HG02973 (cell line): ENCODE data around the gene N4BP3.
"Not testable (repeated sequence)": the region's sequence is repeated elsewhere in the genome, so short reads cannot be mapped to it uniquely, and the experiment has no call there.

ENCODE experiments used
- ATAC-seq: cut with Tn5 transposase; IDR thresholded peaks from one replicate; pipeline ENCODE4 v1.9.1; 2021; ENCODE audit warnings: moderate library complexity; ENCODE audit not compliant: unreplicated experiment

The N4BP3 gene

DNA sequence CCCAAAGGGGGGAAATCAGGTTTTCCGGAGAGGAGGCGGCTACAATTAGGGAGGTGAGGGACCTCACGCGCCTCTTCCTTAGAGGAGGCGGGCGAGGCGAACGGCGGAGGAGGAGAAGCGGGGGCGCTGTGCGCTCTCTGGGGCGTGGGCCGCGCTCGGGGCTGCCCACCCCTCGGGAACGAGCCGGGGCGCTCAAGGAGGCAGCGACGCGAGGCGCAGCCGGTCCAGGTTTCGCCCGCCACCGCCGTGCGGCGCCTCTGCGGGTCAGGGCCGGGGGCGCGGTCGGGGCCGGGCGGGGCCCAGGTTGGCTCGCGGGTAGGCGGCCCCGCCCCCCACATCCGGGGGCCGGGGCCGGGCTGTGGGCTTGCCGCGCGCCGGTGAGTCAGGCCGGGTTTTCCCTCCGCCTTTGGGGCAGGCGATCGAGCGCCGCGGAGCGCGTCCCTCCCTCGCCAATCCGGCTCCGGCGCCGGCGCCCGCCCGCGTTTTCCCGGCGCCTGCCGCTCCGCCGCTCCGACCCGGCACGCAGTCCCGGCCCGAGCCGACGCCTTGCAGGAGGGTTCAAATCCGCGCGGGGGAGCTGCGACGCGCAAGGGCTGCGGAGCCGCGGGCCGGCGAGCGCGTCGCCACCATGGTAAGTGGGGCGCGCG lies at the start of gene N4BP3:
Gene N4BP3, plus strand, starts transcription at position 392 of the 647 bp plus-strand sequence. CDS start 6,052 bp downstream, outside the sequence.
- ATAC-seq = peak; percentile 54

DNA sequence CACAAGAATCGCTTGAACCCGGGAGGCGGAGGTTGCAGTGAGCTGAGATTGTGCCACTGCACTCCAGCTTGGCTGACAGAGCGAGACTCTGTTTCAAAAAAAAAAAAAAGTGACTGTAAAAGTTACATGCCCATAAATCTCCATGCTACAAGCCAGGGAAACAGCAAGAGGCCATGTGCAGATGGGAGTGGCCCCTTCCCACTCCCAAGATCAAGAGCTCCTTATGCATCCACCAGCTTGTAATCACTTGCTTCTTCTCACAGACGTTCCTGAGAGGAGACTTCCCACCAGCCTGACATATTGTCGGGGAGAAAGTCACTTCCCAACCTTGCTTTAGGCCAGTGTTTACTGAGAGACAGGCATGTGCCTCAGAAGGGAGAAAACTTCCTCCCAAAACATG lies 45.6 kb upstream of the N4BP3 start:
- ATAC-seq = no peak

- ATAC-seq = no peak
These were observed 45.0 kb upstream of the N4BP3 start for GRCh38 chr5:178068293-178068692.

GRCh38 chr5:178069909-178070308 lies 43.4 kb upstream of the N4BP3 start:
- ATAC-seq = no peak

DNA sequence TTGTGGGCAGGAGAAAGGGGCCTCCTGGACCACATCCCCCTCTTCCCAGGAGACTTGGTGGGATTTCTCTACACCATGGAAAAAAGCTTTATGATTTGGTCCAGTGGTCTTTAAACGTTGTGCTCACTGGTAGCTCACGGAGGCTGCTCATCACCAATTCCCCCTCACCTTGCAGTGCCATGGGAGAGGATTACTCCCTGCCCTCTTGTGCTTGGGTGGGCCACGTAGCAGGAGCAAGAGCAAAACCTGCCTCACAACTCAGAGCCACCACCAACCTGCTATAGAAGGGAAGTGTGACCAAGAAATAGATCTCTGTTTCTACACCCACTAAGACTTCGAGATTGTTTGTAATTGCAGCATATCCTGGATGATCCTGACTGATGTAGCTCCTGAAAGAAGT lies 42.2 kb upstream of the N4BP3 start:
- no peak for ATAC-seq

- no peak for ATAC-seq
These were observed 40.6 kb upstream of the N4BP3 start for GRCh38 chr5:178072749-178073148.

DNA sequence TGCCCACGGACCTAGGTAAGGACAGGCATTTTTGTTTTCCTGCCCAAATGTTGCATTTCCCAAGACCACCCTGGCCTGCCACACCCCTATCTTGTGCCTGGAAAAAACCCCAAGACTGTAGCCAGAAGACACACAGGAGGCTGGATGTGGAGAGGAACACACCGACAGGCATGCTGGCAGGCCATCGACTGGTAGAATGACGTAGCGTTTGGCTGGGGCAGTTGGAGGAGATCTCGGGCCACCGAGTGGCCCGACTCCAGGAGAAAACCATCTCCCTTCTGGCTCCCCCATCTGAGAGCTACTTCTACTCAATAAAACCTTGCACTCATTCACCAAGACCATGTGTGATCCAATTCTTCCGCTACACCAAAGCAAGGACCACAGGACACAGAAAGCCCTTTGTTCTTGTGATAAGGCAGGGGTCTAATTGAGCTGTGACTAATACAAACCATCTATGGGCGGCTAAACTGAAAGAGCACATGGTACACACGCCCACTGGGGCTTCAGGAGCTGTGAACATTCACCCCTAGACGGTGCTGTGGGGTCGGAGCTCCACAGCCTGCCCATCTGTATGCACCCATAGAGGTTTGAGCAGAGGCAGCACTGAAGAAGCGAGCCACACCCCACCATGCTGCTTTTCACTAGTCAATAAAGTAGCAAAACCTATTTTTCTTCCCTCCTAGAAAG lies 38.9 kb upstream of the N4BP3 start:
- peak; percentile 65 for ATAC-seq

GRCh38 chr5:178076965-178077364 lies 36.4 kb upstream of the N4BP3 start:
- not testable (repeated sequence) for ATAC-seq

GRCh38 chr5:178077751-178078150 lies 35.6 kb upstream of the N4BP3 start:
- ATAC-seq = no peak

DNA sequence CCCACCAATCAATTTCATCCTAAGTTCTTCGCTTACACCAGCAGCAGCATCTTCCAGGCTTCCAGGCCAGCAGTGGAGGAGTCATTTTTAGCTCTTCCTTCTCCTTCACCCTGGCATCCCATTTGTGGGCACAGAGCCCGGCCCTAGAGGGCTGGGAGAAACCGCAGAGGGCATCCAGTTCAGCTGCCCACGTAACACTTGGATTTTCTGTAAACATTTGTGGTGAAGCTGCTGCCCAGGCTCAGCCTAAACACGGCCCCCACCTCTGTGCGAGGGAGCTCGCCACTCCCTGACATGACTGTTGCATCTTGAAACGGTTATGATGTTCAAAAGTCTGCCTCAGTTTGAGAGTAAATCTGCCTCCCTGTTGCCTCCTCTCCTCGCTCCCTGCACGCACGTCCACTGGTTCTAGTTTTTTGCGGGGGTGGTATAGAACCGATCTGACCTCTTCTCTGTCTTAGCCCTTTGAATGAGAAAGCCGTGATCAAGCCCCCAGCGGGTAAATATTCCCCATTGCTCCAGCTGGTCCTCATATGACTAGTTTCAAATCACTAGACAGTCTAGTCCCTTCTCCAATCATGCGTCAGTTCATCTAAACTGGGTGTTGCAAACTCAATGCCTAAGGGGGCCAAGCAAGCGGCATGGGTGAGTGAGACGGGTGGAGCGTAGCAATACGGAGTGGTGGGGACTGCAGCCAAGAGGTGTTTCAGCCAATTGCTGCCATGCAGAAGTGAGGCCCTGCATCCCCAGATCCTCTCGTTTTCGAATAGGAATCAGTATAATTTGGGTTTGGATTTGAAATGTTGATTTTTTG lies 34.9 kb upstream of the N4BP3 start:
- no peak for ATAC-seq

- ATAC-seq = no peak
These were observed 33.3 kb upstream of the N4BP3 start for GRCh38 chr5:178080056-178080455.

DNA sequence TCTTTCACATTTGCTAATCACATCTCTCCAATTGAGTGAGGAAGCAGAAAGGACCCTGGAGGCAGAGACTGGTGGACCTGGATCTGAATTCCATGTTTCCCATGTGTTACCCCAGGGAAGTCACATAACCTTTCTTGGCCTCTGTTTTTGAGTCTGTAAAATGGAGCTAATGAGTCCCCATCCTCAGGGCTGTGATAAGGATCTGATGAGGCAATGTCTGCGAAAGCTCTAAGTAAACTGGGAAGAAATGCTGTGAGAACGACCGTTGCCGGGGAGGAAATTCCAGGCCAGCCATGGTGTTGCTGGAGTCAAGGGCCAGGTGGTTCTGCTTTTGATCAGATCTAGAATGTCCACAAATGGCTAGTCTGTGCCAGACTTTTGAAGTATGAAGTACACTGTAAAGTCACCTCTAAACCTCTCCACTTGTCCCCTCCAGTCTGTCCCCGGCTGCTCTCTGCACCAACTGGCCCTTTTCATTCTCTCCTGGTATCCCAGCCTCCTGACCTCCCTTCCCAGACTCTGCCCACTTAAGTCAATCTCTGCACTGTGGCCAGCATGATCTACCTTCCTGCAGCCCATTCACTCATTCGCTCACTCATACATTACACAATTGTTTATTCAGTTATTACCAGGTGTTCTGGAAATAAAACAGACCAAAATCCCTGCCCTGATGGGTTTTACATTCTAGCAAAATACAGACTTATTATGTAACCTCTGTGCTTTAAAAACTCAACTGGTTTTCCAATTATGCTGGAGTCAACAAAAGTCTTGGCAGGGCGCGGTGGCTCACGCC lies 32.5 kb upstream of the N4BP3 start:
- ATAC-seq = no peak

GRCh38 chr5:178081571-178082243 lies 31.6 kb upstream of the N4BP3 start:
- no peak for ATAC-seq

DNA sequence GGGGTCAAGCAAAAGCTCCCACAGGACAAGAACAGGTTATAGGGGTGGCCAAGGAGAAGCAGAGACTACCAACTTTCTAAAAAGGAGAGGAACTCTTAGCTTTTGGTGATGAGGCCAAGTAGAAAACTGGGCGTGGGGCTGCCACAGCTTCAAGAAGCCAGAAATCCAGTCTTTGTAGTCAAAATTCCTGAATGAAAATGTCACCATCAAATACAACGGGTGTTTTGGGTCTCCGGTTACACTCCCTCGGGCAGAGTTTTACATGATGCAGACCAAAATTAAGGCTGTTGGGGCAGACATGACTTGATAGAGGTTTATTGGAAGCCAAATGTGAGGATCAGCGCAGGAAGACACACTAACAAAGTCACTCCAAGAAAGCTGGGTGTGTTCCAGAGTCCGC lies 29.4 kb upstream of the N4BP3 start:
- no peak for ATAC-seq

GRCh38 chr5:178085316-178085715 lies 28.0 kb upstream of the N4BP3 start:
- ATAC-seq = no peak

- ATAC-seq = no peak
These were observed 27.1 kb upstream of the N4BP3 start for GRCh38 chr5:178086266-178086665.

DNA sequence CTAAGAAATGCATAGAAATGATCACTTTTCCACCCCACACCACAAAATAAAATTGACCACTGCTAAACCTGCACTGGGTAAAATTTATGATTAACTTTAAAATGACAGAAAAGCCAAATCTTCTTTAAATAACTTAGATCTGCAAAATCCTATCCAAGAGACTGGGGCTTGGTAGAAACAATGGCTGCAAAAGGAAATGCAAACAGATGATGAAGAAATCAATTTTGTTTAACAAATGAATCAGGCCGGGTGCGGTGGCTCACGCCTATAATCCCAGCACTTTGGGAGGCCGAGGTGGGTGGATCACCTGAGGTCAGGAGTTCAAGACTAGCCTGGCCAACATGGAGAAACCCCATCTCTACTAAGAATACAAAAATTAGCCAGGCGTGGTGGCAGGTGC lies 26.1 kb upstream of the N4BP3 start:
- ATAC-seq = not testable (repeated sequence)

DNA sequence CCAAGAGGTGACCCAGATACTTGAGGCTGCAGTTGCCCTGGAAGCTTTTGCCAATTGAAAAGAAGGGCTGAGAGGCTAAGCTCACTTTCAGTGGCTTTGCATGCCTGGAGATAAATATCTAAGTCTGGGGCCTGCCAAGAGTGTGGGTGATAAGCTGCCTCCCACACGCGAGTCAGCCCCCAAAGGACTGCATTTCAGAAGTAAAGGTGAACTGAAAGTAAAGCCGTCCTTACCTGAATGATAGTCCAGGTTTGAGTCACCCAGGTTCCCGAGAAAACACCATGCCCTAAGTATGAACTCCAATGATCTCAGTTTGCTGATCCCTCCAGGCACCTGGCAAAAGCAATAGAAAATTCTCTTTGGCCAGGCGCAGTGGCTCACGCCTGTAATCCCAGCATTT lies 22.5 kb upstream of the N4BP3 start:
- ATAC-seq = no peak

GRCh38 chr5:178093134-178093533 lies 20.2 kb upstream of the N4BP3 start:
- no peak for ATAC-seq

- ATAC-seq = no peak
These were observed 19.0 kb upstream of the N4BP3 start for GRCh38 chr5:178094345-178094744.

- ATAC-seq = no peak
These were observed 14.6 kb upstream of the N4BP3 start for GRCh38 chr5:178098685-178099084.
